Endothelial cell of umbilical vein (primary cell): ENCODE data around the gene NHLRC4. TPM values are rescaled to one million over a fixed set of nuclear protein-coding genes. Genes with fewer than 3 reads are reported as not detected.

Source experiments
- BruUV-seq: library from RNA; stranded (reverse); fragments of 400-500 nt; replicated peaks from 2 replicates; lab custom pipeline; 2021; lab: Mats Ljungman, UMichigan
- CTCF ChIA-PET: fragments of 300-600, 350-600 bp; sonication (Branson Sonifier 250); formaldehyde crosslinking; loops from one replicate; lab custom pipeline; 2021; ENCODE audit warnings: antibody characterized with exemption, inconsistent platforms; lab: Charles Lee
- POLR2A ChIA-PET: fragments of 300-600, 350-600 bp; sonication (Branson Sonifier 250); formaldehyde crosslinking; loops from one replicate; lab custom pipeline; 2021; ENCODE audit warnings: antibody characterized with exemption, inconsistent platforms; lab: Charles Lee
- DNase-seq: peaks from one replicate; pipeline ENCODE4 v3.0.0-alpha.2; 2011; ENCODE audit warnings: low read depth, low spot score
- FAIRE-seq: peaks from 2 replicates; lab custom pipeline; 2011; peaks lifted over from hg19 to GRCh38; lab: Jason Lieb, UNC
- H2AFZ ChIP-seq: 2 replicates; pipeline ENCODE4 v1.6.0; 2012; ENCODE audit warnings: low read depth, low read length, control low read depth, inconsistent platforms
- H3K27ac ChIP-seq: 2 replicates; pipeline ENCODE4 v1.5.1; 2011; ENCODE audit warnings: low read depth, mild to moderate bottlenecking, control low read depth, low read length, moderate library complexity; ENCODE audit not compliant: insufficient read depth
- H3K27me3 ChIP-seq, 2 experiments: 2 replicates each; pipeline versions ENCODE4 v1.6.0 to v1.6.1; 2011; ENCODE audit warnings: low read length in 2 of 2, mixed read lengths in 1 of 2; ENCODE audit not compliant: control insufficient read depth in 2 of 2, insufficient read depth in 2 of 2
- H3K36me3 ChIP-seq, 2 experiments: 2 replicates in 1 of 2; 3 replicates in 1 of 2; pipeline ENCODE4 v1.5.1; 2011; ENCODE audit warnings: low read length in 2 of 2, mild to moderate bottlenecking in 1 of 2, moderate library complexity in 1 of 2; ENCODE audit not compliant: control insufficient read depth in 2 of 2, insufficient read depth in 2 of 2; ENCODE audit errors: extremely low read depth in 1 of 2
- H3K4me1 ChIP-seq: 3 replicates; pipeline ENCODE4 v1.5.1; 2011; ENCODE audit warnings: mild to moderate bottlenecking, low read length; ENCODE audit not compliant: control insufficient read depth, insufficient read depth; ENCODE audit errors: extremely low read depth
- H3K4me2 ChIP-seq: 2 replicates; pipeline ENCODE4 v1.6.1; 2011; ENCODE audit warnings: low read length, control low read depth, mixed read lengths; ENCODE audit not compliant: insufficient read depth
- H3K4me3 ChIP-seq, 3 experiments: fragments of 200-600 bp in 1 of 3; sonication (generic), shearing (Covaris generic) in 1 of 3; replicated peaks in 1 of 3; 2 replicates each; pipeline ENCODE4 v1.5.1; 2011 to 2016; ENCODE audit warnings: control low read depth in 3 of 3, low read length in 3 of 3, mild to moderate bottlenecking in 2 of 3, inconsistent platforms in 1 of 3, low read depth in 1 of 3, moderate library complexity in 1 of 3; ENCODE audit not compliant: insufficient read depth in 1 of 3
- H3K79me2 ChIP-seq: 2 replicates; pipeline ENCODE4 v1.6.0; 2012; ENCODE audit warnings: low read length, inconsistent platforms; ENCODE audit not compliant: control insufficient read depth, insufficient read depth
- H3K9ac ChIP-seq: replicated peaks from 2 replicates; pipeline ENCODE3; 2011; ENCODE audit warnings: low read length, control low read depth; ENCODE audit not compliant: insufficient read depth; ENCODE audit errors: extremely low read depth
- H3K9me1 ChIP-seq: replicated peaks from 3 replicates; pipeline ENCODE4 v1.6.0; 2011; ENCODE audit warnings: mild to moderate bottlenecking, low read length; ENCODE audit not compliant: control insufficient read depth, insufficient read depth; ENCODE audit errors: extremely low read depth
- H3K9me3 ChIP-seq: replicated peaks from 2 replicates; pipeline ENCODE4 v1.5.1; 2012; ENCODE audit warnings: low read length, inconsistent platforms; ENCODE audit not compliant: control insufficient read depth, insufficient read depth
- H4K20me1 ChIP-seq: replicated peaks from 2 replicates; pipeline ENCODE3; 2011; ENCODE audit warnings: mild to moderate bottlenecking, low read length; ENCODE audit not compliant: control insufficient read depth, insufficient read depth; ENCODE audit errors: extremely low read depth
- EZH2 ChIP-seq: IDR thresholded peaks from 2 replicates; pipeline ENCODE4 v1.6.1; 2012; ENCODE audit warnings: borderline replicate concordance, low read depth, mild to moderate bottlenecking, moderate library complexity, low read length, inconsistent platforms; ENCODE audit not compliant: severe bottlenecking
- FOS ChIP-seq: IDR thresholded peaks from 2 replicates; pipeline ENCODE4 v1.6.1; 2011; ENCODE audit warnings: mild to moderate bottlenecking, low read length, moderate library complexity, borderline replicate concordance; ENCODE audit not compliant: insufficient read depth
- GATA2 ChIP-seq: IDR thresholded peaks from 2 replicates; pipeline ENCODE4 v1.7.0; 2011; ENCODE audit warnings: low read depth, mild to moderate bottlenecking, moderate library complexity, mixed read lengths, low read length; ENCODE audit not compliant: insufficient read length, insufficient read depth
- JUN ChIP-seq: IDR thresholded peaks from 2 replicates; pipeline ENCODE4 v1.6.1; 2011; ENCODE audit warnings: borderline replicate concordance, low read depth; ENCODE audit not compliant: insufficient read length, insufficient read depth
- MYC ChIP-seq: IDR thresholded peaks from one replicate; pipeline ENCODE4 v1.6.1; 2011; ENCODE audit warnings: mild to moderate bottlenecking, low read depth, low read length
- POLR2A ChIP-seq: IDR thresholded peaks from 2 replicates; pipeline ENCODE4 v1.6.1; 2012; ENCODE audit warnings: low read depth, mild to moderate bottlenecking, control low read depth, low read length
- POLR2AphosphoS5 ChIP-seq: IDR thresholded peaks from 2 replicates; pipeline ENCODE4 v1.6.1; 2012; ENCODE audit warnings: low read depth, mild to moderate bottlenecking, control low read depth, low read length, moderate library complexity; ENCODE audit not compliant: insufficient read depth
- dilution Hi-C: fragments of 300-500 bp; cut with MboI; formaldehyde crosslinking; loops from one replicate; pipeline ENCODE4 v1.15.0; 2019; ENCODE audit warnings: low sequenced_read_pairs; ENCODE audit not compliant: extremely low pct_ligation_motif_present
- intact Hi-C: fragments of 100-400 bp; cut with micrococcal nuclease; formaldehyde crosslinking; loops from one replicate; pipeline ENCODE4 v1.10.0; 2022
- polyA plus RNA-seq, 4 experiments: library from polyadenylated mRNA; depleted of rRNA in 3 of 4; stranded (reverse) in 3 of 4; unstranded in 1 of 4; fragments of >200 nt; gene quantifications; 2 replicates each; pipeline versions ENCODE4 v1.2.1 to v1.2.3, GENCODE V29; 2011 to 2012; ENCODE audit warnings: missing spikeins in 1 of 4
- total RNA-seq: library from RNA; stranded (reverse); gene quantifications from 2 replicates; pipeline ENCODE4 v1.2.3, GENCODE V29; 2021
- TF ChIP-seq, protein P1 (sequence below): IDR thresholded peaks from 2 replicates; pipeline ENCODE4 v1.6.1; 2011; ENCODE audit not compliant: insufficient read depth, insufficient read length
- TF ChIP-seq, protein P2 (sequence below), 2 donors: IDR thresholded peaks; 1 replicate in 1 of 2; 2 replicates in 1 of 2; pipeline ENCODE4 v1.5.1; 2011; ENCODE audit warnings: low read length in 2 of 2, mild to moderate bottlenecking in 2 of 2, moderate library complexity in 2 of 2, control low read depth in 1 of 2, inconsistent platforms in 1 of 2, low read depth in 1 of 2; ENCODE audit not compliant: insufficient read depth in 1 of 2; ENCODE audit errors: extremely low read depth in 1 of 2

NHLRC4 gene
- total and polyA plus RNA-seq, 2 donors (not counting 3 experiments of a cell fraction or from before 2014, with no cell fraction given) = 0.73 to 0.94 TPM

DNA sequence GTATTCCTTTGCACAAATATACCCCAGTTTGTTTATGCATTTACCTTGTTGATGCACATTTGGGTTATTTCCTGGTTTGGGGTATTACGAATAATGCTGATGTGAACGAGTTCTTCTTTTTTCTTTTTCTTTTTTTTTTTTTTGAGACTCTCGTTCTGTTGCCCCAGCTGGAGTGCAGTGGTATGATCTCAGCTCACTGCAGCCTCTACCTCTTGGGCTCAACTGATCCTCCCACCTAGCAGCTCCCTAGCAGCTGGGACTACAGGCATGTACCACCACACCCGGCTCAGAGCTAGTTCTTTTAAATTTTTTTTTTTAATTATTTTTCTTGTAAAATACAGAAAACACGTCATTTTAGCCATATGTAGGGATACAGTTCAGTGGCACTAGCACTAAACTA, 37.1 kb downstream of the NHLRC4 start:
- dilution Hi-C loops = no loop called here
- TF ChIP-seq, protein P1, sequence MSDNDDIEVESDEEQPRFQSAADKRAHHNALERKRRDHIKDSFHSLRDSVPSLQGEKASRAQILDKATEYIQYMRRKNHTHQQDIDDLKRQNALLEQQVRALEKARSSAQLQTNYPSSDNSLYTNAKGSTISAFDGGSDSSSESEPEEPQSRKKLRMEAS = no peak
- TF ChIP-seq FOS (no peak), POLR2A (no peak), EZH2 (no peak), MYC (no peak), POLR2AphosphoS5 (no peak), JUN (no peak), GATA2 (no peak)
- TF ChIP-seq, protein P2, sequence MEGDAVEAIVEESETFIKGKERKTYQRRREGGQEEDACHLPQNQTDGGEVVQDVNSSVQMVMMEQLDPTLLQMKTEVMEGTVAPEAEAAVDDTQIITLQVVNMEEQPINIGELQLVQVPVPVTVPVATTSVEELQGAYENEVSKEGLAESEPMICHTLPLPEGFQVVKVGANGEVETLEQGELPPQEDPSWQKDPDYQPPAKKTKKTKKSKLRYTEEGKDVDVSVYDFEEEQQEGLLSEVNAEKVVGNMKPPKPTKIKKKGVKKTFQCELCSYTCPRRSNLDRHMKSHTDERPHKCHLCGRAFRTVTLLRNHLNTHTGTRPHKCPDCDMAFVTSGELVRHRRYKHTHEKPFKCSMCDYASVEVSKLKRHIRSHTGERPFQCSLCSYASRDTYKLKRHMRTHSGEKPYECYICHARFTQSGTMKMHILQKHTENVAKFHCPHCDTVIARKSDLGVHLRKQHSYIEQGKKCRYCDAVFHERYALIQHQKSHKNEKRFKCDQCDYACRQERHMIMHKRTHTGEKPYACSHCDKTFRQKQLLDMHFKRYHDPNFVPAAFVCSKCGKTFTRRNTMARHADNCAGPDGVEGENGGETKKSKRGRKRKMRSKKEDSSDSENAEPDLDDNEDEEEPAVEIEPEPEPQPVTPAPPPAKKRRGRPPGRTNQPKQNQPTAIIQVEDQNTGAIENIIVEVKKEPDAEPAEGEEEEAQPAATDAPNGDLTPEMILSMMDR (IDR thresholded peaks at IDR 0.05; ENCODE audit: extremely low read depth in 1 of 2, insufficient read depth in 1 of 2, low read depth in 1 of 2, low read length in 2 of 2) = no peak

More for the DNA sequence above, 37.1 kb downstream of the NHLRC4 start:
- Histone ChIP-seq H3K4me3 (no peak overlapping the region), H3K9ac (no peak overlapping the region), H4K20me1 (no peaks in the 10 kb centered on the region), H3K27ac (no peak overlapping the region), H3K4me2 (no peak overlapping the region), H3K79me2 (peaks cover 1% of the 10 kb centered on the region), H3K9me1 (no peaks in the 10 kb centered on the region), H2AFZ (no peak overlapping the region), H3K4me1 (no peaks in the 10 kb centered on the region), H3K27me3 (no peaks in the 10 kb centered on the region), H3K36me3 (no peaks in the 10 kb centered on the region), H3K9me3 (no peaks in the 10 kb centered on the region)
- ChIA-PET POLR2A (no interaction called here), CTCF (no interaction called here)
- FAIRE-seq = no peak
- no peak for DNase-seq
- BruUV-seq = no TSS peak
- intact Hi-C loops = no loop called here
